AG04450 (cell line): ENCODE measurements around the gene ABCA7. TPM values are rescaled to one million over a fixed set of nuclear protein-coding genes. Genes with fewer than 3 reads are reported as not detected.

ENCODE experiments used
- CTCF ChIA-PET: fragments of 300-600, 350-600 bp; formaldehyde crosslinking; extraction: SDS; loops from one replicate; lab custom pipeline; 2022; ENCODE audit warnings: antibody characterized with exemption, inconsistent platforms; lab: Charles Lee
- POLR2A ChIA-PET: fragments of 350-600 bp; formaldehyde crosslinking; extraction: SDS; loops from one replicate; lab custom pipeline; 2021; ENCODE audit warnings: antibody characterized with exemption, inconsistent platforms; lab: Yijun Ruan, JAX
- DNase-seq: peaks from one replicate; pipeline ENCODE4 v3.0.0-alpha.2; 2011; ENCODE audit warnings: low read depth, low spot score
- H3K27ac ChIP-seq: one replicate; pipeline ENCODE4 v1.5.1; 2012; ENCODE audit warnings: low read depth, low read length, control low read depth
- H3K27me3 ChIP-seq: one replicate; pipeline ENCODE4 v1.6.0; 2012; ENCODE audit warnings: low read length; ENCODE audit not compliant: control insufficient read depth, insufficient read depth
- H3K4me3 ChIP-seq: 2 replicates; pipeline ENCODE4 v1.5.1; 2011; ENCODE audit warnings: mild to moderate bottlenecking, low read depth, low read length, control low read depth
- H3K9me3 ChIP-seq: 2 replicates; pipeline ENCODE4 v1.5.1; 2012; ENCODE audit warnings: low read length; ENCODE audit not compliant: control insufficient read depth, insufficient read depth
- CTCF ChIP-seq: IDR thresholded peaks from 2 replicates; pipeline ENCODE4 v1.5.1; 2011; ENCODE audit warnings: low read depth, low read length, control low read depth, inconsistent platforms
- polyA plus RNA-seq: library from polyadenylated mRNA; depleted of rRNA; stranded (reverse); fragments of >200 nt; gene quantifications from 2 replicates; pipeline ENCODE4 v1.2.3, GENCODE V29; 2011

ABCA7 gene
- polyA plus RNA-seq, 1 experiment, result 1.6 TPM

- no peaks in the 10 kb centered on the region; the same call in 1 of the 2 replicates for H3K9me3 ChIP-seq
- H3K27ac ChIP-seq, result peak overlapping the region; percentile 21
- POLR2A ChIA-PET, result interaction anchor here (1.1 kb wide), 1 partner anchor 10 kb away, joined by 9 read pairs; the partner anchor contains the start of gene GPX4
- no peaks in the 10 kb centered on the region for H3K27me3 ChIP-seq
- TF ChIP-seq CTCF, result no peak
- no peak for DNase-seq
- CTCF ChIA-PET, result no interaction called here
- peak overlapping the region; percentile 85 for H3K4me3 ChIP-seq
These were observed 53.4 kb downstream of the ABCA7 start for GRCh38 chr19:1093330-1093729.

- no peak for DNase-seq
- H3K4me3 ChIP-seq, result peak overlapping the region; percentile 85
- CTCF ChIA-PET, result no interaction called here
- peaks cover under 1% of the 10 kb centered on the region; the same call in 1 of the 2 replicates for H3K9me3 ChIP-seq
- peak overlapping the region; percentile 21 for H3K27ac ChIP-seq
- no peaks in the 10 kb centered on the region for H3K27me3 ChIP-seq
- POLR2A ChIA-PET, result interaction anchor here (1.1 to 1.3 kb wide), 2 partner anchors 10 to 53 kb away, joined by 4 to 9 read pairs; partner anchors contain the start of gene GPX4
- no peak for TF ChIP-seq CTCF
These were observed 54.1 kb downstream of the ABCA7 start for GRCh38 chr19:1093811-1094553.

GRCh38 chr19:1094655-1094977 lies 54.7 kb downstream of the ABCA7 start:
- Histone ChIP-seq H3K9me3 (peaks cover 4% of the 10 kb centered on the region; the same call in 1 of the 2 replicates), H3K4me3 (peak overlapping the region; percentile 85), H3K27me3 (no peaks in the 10 kb centered on the region), H3K27ac (peak overlapping the region; percentile 11)
- TF ChIP-seq CTCF, result no peak
- CTCF ChIA-PET, result no interaction called here
- no peak for DNase-seq
- POLR2A ChIA-PET, result interaction anchor here (0.6 to 1.3 kb wide), 2 partner anchors 8 to 53 kb away, joined by 4 to 8 read pairs; no protein-coding TSS in a partner anchor

GRCh38 chr19:1094978-1095701 lies 55.2 kb downstream of the ABCA7 start, which contains the start of gene POLR2E:
TSS of gene POLR2E (minus strand) at chr19:1095375. CDS start at chr19:1095315, 60 bp downstream.
- peak within 1 kb of the TSS; percentile 11 for H3K27ac ChIP-seq
- no peaks in the 10 kb centered on the region for H3K27me3 ChIP-seq
- peak; percentile 97 for DNase-seq
- POLR2A ChIA-PET, result interaction anchor here (0.6 to 1.3 kb wide), 2 partner anchors 8 to 54 kb away, joined by 4 to 8 read pairs; no protein-coding TSS in a partner anchor
- no peak for TF ChIP-seq CTCF
- H3K9me3 ChIP-seq, result peaks cover 10% of the 10 kb centered on the region
- peak within 1 kb of the TSS; percentile 85 for H3K4me3 ChIP-seq
- CTCF ChIA-PET, result no interaction called here
